SK-N-MC (cell line): ENCODE measurements around the gene ZCCHC14.

Experiments used
- EZH2 ChIP-seq: fragments of 200-600 bp; sonication (generic); IDR thresholded peaks from one replicate; pipeline ENCODE4 v1.6.1; 2017; ENCODE audit warnings: antibody characterized with exemption
- FOXP2 ChIP-seq: optimal IDR thresholded peaks from 2 replicates; pipeline ENCODE3; 2011; ENCODE audit warnings: mild to moderate bottlenecking, moderate library complexity; ENCODE audit not compliant: insufficient read depth; ENCODE audit errors: extremely low read length, control extremely low read depth
- POLR2AphosphoS5 ChIP-seq: IDR thresholded peaks from 2 replicates; pipeline ENCODE4 v1.6.1; 2012; ENCODE audit warnings: mild to moderate bottlenecking, low read depth, low read length, borderline replicate concordance

DNA sequence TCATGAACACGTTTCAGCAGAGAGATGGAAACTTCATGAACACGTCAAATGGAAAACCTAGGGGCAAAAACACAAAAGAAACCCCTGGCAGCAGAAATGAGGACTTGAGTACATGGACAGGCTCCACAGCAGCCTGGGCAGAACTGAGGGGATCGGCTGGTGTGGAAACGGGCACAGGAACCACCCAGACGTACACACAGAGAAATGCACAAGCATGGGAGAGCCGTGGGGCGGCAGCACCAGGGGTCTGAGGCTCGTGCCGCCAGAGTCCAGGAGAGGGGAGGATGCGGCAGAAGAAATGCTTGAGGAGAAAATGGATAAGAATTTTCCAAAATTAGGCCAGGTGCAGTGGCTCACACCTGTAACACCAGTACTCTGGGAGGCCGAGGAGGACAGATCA is 70.7 kb downstream of the ZCCHC14 start:
- TF ChIP-seq POLR2AphosphoS5 (no peak), EZH2 (no peak), FOXP2 (no peak)
